ENCODE measurements around the gene CLDN22. TPM values are rescaled to one million over a fixed set of nuclear protein-coding genes. Genes with fewer than 3 reads are reported as not detected.

Gene CLDN22
- total and polyA plus RNA-seq, 5 experiments from 2014 or later, result 0.29 TPM; not detected in 4

DNA sequence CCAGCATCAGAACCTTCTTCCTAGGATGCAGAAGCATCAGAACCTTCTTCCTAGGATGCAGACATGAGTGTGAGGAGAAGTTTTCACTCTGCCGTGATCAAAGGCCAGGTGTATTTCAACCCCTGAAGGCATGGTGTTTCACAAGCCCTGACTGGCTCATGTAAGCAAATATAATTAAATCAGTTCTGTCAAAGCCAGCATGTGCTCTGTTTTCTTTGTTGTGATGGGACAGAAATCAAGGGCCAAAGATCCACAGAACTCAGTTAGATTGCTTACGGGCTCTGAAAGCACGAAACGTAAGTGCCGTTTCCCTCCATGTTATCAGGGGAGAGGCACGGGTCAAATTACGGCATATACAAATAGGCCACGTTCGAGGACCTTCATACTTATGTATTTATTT is 34.1 kb upstream of the CLDN22 start:
- no peak overlapping the region for H3K27ac Mint-ChIP-seq

DNA sequence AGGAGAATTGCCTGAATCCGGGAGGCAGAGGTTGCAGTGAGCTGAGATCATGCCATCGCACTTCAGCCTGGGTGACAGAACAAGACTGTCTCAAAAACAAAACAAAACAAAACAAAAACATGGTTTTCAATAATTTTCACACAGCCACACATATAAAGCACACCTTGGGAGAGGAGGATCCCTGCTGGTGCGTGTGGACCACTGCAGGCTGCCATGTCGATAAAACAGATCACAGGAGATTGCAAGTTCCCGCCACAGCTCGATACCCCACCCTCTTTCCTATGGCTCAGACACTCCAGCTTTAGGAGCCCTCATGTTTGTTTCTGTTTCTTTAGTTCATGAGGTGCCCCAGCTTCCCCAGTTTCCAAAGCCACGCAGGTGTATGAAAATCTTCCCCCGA is 33.5 kb upstream of the CLDN22 start:
- peaks cover 0 to 8% (median 0%) of the 10 kb centered on the region in 4 donors for H3K4me1 Mint-ChIP-seq
- ATAC-seq (no peak), DNase-seq (no peak)
- H3K36me3 Mint-ChIP-seq, result no peaks in the 10 kb centered on the region
- peaks cover 10 to 42% (median 19%) of the 10 kb centered on the region in 5 donors for H3K27me3 Mint-ChIP-seq
- POLR2A ChIA-PET, result interaction anchor here (0.7 kb wide), 1 partner anchor 249 kb away, joined by 4 read pairs; no protein-coding TSS in a partner anchor
- H3K27ac Mint-ChIP-seq, result no peak overlapping the region
- H3K9me3 Mint-ChIP-seq, result no peaks in the 10 kb centered on the region
- H3K4me3 Mint-ChIP-seq, result no peak overlapping the region

More for the DNA sequence above, 34.1 kb upstream of the CLDN22 start:
- no peaks in the 10 kb centered on the region for H3K9me3 Mint-ChIP-seq
- POLR2A ChIA-PET, result no interaction called here
- H3K4me3 Mint-ChIP-seq, result no peak overlapping the region
- H3K27me3 Mint-ChIP-seq, result peaks cover 10 to 35% (median 18%) of the 10 kb centered on the region in 5 donors
- ATAC-seq (no peak), DNase-seq (no peak)
- no peaks in the 10 kb centered on the region for H3K36me3 Mint-ChIP-seq
- H3K4me1 Mint-ChIP-seq, result peaks cover 0 to 5% (median 0%) of the 10 kb centered on the region in 4 donors

DNA sequence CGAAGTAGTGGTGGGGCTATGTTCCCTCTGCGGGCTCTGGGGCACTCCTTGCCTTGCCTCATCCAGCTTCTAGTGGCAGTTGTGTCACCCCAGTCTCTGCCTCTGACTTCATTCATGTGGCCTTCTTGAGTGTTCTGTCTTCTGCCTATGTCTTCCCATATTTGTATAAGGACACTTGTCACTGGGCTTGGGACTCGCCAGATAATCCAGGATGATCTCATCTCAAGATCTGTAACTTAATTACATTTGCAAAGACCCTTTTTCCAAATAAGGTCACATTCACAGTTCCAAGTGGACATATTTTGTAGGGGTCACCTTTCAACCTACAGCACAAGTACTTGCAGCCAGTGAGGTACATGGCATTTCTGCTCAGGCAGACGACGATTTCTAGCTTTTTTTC is 32.5 kb upstream of the CLDN22 start:
- Mint-ChIP-seq H3K4me3 (no peak overlapping the region), H3K36me3 (no peaks in the 10 kb centered on the region), H3K9me3 (no peaks in the 10 kb centered on the region), H3K27ac (no peak overlapping the region), H3K27me3 (peaks cover 10 to 44% (median 22%) of the 10 kb centered on the region in 5 donors), H3K4me1 (peaks cover 0 to 8% (median 0%) of the 10 kb centered on the region in 4 donors)
- ATAC-seq, result no peak
- no peak for DNase-seq
- POLR2A ChIA-PET, result no interaction called here

DNA sequence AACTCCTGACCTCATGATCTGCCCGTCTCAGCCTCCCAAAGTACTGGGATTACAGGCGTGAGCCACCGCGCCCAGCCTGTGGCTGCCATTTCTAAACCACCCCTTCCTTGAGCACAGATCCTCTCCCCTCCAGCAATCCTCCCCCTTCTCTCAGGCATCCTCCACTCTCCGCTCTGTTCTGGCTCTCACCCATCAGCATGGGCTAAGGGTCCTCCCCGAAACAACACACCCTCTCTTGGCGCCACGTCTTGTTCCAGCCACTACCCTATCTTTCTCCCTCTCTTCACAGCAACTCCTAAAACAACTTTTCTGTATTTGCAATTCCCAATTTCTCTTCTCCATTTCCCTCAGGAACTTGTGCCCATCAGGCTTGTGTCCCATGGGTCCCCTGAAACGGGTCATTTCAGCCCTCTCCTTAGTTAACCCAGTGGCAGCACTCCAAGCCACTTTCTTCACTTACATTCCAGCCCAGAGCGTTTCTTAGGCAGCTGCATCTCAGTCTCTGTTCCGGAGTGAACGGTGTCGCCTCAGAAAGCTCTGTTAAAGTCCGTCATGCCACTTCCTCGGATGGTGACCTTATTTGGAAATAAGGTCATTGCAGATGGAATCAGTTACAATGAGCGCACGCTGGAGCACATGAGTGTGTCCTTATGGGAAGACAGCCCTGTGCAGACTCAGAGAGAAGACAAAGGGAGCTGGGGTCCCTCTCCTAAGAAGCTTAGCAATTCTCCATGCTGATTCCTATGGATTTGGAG is 30.4 kb upstream of the CLDN22 start:
- Mint-ChIP-seq H3K4me1 (peaks cover 0 to 8% (median 0%) of the 10 kb centered on the region in 4 donors), H3K27ac (peak overlapping the region in 1 of 10 donors; percentile 72), H3K4me3 (no peak overlapping the region), H3K27me3 (peaks cover 8 to 45% (median 20%) of the 10 kb centered on the region in 5 donors), H3K36me3 (no peaks in the 10 kb centered on the region), H3K9me3 (no peaks in the 10 kb centered on the region)
- DNase-seq (no peak), ATAC-seq (no peak)
- POLR2A ChIA-PET, result no interaction called here

DNA sequence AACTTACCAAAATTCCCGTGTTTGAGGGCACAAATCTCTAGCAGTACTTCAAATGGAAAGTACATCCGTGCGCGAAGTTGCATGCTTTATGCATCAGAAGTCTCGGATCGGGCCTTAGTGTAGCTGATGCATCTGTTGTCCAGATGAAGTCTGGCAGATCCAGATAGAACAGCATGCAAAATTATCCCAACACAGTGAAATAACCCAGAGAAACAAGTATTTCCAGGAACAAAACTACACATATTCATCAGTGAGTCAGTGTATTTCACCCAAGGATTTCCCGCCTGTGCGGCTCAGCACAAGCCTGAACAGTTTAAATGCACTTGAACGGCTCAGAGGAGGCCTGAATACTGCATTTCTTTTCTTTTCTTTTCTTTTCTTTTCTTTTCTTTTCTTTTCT is 29.6 kb upstream of the CLDN22 start:
- H3K9me3 Mint-ChIP-seq, result no peaks in the 10 kb centered on the region
- no peak for DNase-seq
- H3K27me3 Mint-ChIP-seq, result peaks cover 12 to 53% (median 25%) of the 10 kb centered on the region in 5 donors
- no peak overlapping the region for H3K4me3 Mint-ChIP-seq
- POLR2A ChIA-PET, result no interaction called here
- H3K36me3 Mint-ChIP-seq, result no peaks in the 10 kb centered on the region
- H3K4me1 Mint-ChIP-seq, result peaks cover 0 to 8% (median 0%) of the 10 kb centered on the region in 4 donors
- no peak for ATAC-seq
- H3K27ac Mint-ChIP-seq, result no peak overlapping the region

DNA sequence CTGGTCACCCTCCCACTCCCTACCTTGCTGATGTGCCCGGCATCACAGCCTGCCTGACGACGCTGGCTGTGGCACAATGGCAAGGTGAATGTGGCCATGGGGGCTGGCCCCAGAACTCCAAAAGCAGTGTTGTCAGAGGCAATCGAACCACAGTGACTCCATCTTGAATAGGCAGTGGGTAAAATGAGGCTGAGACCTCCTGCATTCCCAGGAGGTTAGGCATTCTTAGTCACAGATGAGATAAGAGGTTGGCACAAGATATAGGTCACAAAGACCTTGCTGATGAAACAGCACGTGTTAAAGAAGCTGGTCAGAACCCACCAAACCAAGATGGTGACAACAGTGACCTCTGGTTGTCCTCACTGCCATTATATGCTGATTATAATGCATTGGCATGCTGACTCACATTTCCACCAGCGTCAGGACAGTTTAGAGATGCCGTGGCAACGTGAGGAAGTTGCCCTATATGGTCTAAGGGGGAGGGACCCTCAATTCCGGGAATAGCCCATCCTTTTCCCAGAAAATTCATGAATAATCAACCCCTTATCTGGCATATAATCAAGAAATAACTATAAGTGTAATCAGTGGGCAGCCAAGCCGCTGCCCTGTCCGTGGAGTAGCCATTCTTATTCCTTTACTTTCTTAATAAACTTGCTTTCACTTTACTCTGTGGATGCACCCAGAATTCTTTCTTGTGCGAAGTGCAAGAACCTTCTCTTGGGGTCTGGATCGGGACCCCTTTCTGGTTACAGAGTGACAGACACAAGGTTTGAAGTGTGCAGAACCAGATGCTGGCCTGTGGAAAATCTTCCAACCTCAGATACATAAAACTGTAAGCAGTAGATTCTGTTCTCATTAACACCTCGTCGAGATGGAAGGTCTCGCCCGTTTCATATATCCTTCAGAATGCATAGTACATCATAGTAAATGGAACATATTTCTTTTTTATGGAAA is 28.9 kb upstream of the CLDN22 start:
- no peaks in the 10 kb centered on the region for H3K9me3 Mint-ChIP-seq
- H3K36me3 Mint-ChIP-seq, result no peaks in the 10 kb centered on the region
- H3K4me1 Mint-ChIP-seq, result peaks cover 0 to 10% (median 0%) of the 10 kb centered on the region in 4 donors
- ATAC-seq (no peak), DNase-seq (no peak)
- no peak overlapping the region for H3K27ac Mint-ChIP-seq
- POLR2A ChIA-PET, result no interaction called here
- H3K4me3 Mint-ChIP-seq, result peak overlapping the region in 2 of 10 donors; percentile 15 to 25
- H3K27me3 Mint-ChIP-seq, result peaks cover 12 to 60% (median 29%) of the 10 kb centered on the region in 5 donors

DNA sequence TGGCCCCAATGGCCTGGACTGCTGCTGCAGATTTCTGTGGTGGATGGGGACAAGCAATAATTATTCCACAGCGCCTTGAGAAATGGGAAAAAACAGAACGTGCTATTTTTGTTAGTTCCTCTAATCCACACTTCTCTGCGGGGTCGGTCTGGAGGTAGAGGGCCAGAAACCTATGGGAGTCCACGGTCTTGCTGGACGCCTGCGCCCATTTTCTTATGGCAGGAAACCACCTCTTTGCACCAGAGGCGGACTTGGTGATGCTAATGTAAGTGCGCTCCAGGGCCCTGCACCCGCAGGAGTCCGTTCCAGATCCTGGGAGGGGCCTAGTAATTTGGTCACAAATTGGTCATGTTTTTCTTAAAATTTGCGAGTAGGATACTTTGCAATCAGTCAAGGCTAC is 28.1 kb upstream of the CLDN22 start:
- Mint-ChIP-seq H3K4me1 (peaks cover 0 to 12% (median under 1%) of the 10 kb centered on the region in 4 donors), H3K9me3 (no peaks in the 10 kb centered on the region), H3K27ac (peak overlapping the region in 1 of 10 donors; percentile 63), H3K4me3 (no peak overlapping the region), H3K27me3 (peaks cover 12 to 69% (median 29%) of the 10 kb centered on the region in 5 donors), H3K36me3 (no peaks in the 10 kb centered on the region)
- no peak for ATAC-seq
- DNase-seq, result no peak
- POLR2A ChIA-PET, result no interaction called here

DNA sequence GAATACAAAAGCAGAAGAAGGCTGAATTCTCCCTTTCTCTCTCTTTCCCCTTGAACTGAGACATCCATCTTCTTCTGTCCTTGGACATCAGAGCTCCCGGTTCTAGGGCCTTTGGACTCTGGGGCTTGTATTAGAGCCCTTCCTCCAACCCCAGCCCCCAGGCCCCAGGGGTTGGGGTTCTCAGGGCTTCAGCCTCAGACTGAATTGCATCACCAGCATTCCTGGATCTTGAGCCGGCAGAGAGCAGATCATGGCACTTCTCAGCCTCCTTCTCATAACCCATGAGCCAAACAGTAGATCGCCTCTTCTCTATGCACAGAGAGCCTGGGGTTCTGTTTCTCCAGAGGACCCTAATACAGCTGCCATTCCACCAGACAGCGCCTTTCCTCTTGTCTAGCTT is 27.5 kb upstream of the CLDN22 start:
- DNase-seq, result no peak
- no peaks in the 10 kb centered on the region for H3K36me3 Mint-ChIP-seq
- H3K9me3 Mint-ChIP-seq, result no peaks in the 10 kb centered on the region
- peaks cover 12 to 73% (median 29%) of the 10 kb centered on the region in 5 donors for H3K27me3 Mint-ChIP-seq
- no peak for ATAC-seq
- POLR2A ChIA-PET, result no interaction called here
- no peak overlapping the region for H3K4me3 Mint-ChIP-seq
- H3K27ac Mint-ChIP-seq, result peak overlapping the region in 1 of 10 donors; percentile 63
- peaks cover 0 to 15% (median 3%) of the 10 kb centered on the region in 4 donors for H3K4me1 Mint-ChIP-seq

DNA sequence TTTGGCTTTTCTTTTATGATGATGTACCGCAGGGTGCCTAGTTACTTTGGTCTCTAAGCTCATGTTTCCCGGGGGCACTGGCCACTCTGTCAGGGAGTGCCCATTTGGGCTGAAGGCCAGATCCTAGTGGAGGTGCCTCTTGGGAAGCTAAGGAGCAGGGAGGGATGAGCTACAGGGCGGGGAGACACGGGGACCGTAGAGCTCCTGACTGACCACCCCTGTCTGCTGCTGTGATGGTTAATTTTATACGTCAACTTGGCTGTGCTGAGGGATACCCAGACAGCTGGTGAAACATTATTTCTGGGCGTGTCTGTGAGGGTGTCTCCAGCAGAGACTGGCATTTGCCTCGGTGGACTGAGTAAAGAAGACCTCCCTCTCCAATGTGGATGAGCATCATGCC is 27.1 kb upstream of the CLDN22 start:
- H3K27me3 Mint-ChIP-seq, result peaks cover 12 to 73% (median 29%) of the 10 kb centered on the region in 5 donors
- H3K36me3 Mint-ChIP-seq, result no peaks in the 10 kb centered on the region
- no peak overlapping the region for H3K4me3 Mint-ChIP-seq
- no peaks in the 10 kb centered on the region for H3K9me3 Mint-ChIP-seq
- ATAC-seq (no peak), DNase-seq (no peak)
- POLR2A ChIA-PET, result no interaction called here
- peaks cover 0 to 15% (median 3%) of the 10 kb centered on the region in 4 donors for H3K4me1 Mint-ChIP-seq
- H3K27ac Mint-ChIP-seq, result no peak overlapping the region

DNA sequence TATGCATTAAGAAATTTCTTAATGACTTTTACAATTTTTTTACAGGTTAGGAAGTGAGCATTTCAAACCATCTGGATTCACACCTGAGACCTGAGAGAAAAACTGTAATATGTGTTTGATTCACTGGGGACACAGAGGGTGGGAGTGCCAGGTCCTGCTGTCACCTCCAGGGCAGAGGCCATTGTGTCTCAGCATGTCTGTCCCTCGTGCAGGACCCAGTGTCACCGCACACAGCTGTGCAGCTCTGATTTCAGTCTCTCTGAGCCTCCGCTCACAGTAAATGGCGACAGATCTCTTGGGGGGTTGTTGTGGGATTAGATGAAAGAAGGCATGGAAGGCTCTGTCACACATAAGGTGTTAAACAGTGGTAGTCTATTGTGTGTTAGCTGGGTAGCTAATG is 25.2 kb upstream of the CLDN22 start:
- DNase-seq (no peak), ATAC-seq (no peak)
- POLR2A ChIA-PET, result no interaction called here
- Mint-ChIP-seq H3K4me1 (peaks cover 0 to 15% (median 3%) of the 10 kb centered on the region in 4 donors), H3K36me3 (no peaks in the 10 kb centered on the region), H3K4me3 (no peak overlapping the region), H3K27me3 (peaks cover 6 to 55% (median 18%) of the 10 kb centered on the region in 5 donors), H3K9me3 (no peaks in the 10 kb centered on the region), H3K27ac (no peak overlapping the region)

DNA sequence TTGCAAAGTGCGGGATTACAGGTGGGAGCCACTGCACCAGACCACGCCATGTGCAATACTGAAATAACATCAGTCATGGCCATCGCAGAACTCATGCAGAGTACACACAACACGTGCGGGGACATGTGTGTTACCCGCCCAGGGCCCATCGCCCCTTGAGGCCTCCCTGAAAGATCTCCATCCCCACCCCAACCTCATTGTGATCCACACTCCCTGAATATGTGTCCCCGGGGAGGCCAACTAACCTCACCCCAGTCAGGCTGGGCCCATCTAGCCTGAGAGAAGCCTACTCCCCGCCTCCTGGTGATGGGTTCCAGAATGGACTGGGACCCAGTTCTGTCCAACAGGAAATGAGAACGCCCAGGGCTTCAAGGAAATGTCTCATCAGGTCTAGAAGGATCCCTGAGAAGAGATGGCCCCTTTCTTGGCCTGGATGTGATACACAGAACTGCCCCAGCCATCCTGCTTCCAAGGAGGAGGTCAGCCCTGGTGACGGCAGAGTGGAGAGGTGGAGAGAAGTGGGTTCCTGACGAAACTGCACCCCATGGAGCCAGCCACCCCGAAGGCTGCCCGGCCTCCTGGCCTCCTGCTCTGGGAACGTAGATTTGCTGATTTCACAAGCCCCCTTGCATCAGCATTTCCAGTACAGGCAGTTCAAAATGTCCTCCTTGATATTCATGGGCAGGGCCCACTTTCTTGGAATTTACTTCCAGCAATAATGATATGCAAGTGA is 24.6 kb upstream of the CLDN22 start:
- Mint-ChIP-seq H3K27ac (no peak overlapping the region), H3K36me3 (no peaks in the 10 kb centered on the region), H3K9me3 (no peaks in the 10 kb centered on the region), H3K27me3 (peaks cover 5 to 50% (median 17%) of the 10 kb centered on the region in 5 donors), H3K4me1 (peaks cover 0 to 15% (median 3%) of the 10 kb centered on the region in 4 donors), H3K4me3 (no peak overlapping the region)
- POLR2A ChIA-PET, result no interaction called here
- DNase-seq (no peak), ATAC-seq (no peak)

DNA sequence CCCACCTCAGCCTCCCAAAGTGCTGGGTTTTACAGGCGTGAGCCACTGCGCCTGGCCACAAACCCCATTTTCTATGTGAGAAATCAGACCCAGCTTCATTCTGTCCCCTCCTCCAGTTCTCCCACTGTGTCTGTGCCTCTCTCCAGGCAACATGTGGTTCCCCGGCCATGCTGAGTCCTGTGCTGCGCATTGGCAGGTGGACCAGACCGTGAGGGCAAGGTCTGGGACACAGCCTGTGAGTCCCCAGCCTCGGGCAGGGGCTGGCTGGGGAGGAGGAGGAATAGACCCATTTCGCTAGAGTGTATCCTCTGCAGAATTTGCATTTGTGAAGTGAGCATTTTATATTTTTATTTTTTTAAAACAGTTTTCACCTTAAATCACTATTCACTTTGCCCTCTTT is 23.7 kb upstream of the CLDN22 start:
- POLR2A ChIA-PET, result interaction anchor here (0.7 kb wide), 2 partner anchors 169 to 200 kb away, joined by 3 to 5 read pairs; no protein-coding TSS in a partner anchor
- ATAC-seq, result no peak

More for the DNA sequence above, 23.7 kb upstream of the CLDN22 start:
- peaks cover 5 to 48% (median 16%) of the 10 kb centered on the region in 5 donors for H3K27me3 Mint-ChIP-seq
- H3K27ac Mint-ChIP-seq, result no peak overlapping the region
- H3K36me3 Mint-ChIP-seq, result no peaks in the 10 kb centered on the region
- peaks cover 0 to 7% (median 3%) of the 10 kb centered on the region in 4 donors for H3K4me1 Mint-ChIP-seq
- no peak for DNase-seq
- peak overlapping the region in 1 of 10 donors; percentile 64 for H3K4me3 Mint-ChIP-seq
- H3K9me3 Mint-ChIP-seq, result no peaks in the 10 kb centered on the region

Data from naive thymus-derived CD8-positive, alpha-beta T cell (primary cell).